Measurements from ENCODE around the gene CACTIN.

DNA sequence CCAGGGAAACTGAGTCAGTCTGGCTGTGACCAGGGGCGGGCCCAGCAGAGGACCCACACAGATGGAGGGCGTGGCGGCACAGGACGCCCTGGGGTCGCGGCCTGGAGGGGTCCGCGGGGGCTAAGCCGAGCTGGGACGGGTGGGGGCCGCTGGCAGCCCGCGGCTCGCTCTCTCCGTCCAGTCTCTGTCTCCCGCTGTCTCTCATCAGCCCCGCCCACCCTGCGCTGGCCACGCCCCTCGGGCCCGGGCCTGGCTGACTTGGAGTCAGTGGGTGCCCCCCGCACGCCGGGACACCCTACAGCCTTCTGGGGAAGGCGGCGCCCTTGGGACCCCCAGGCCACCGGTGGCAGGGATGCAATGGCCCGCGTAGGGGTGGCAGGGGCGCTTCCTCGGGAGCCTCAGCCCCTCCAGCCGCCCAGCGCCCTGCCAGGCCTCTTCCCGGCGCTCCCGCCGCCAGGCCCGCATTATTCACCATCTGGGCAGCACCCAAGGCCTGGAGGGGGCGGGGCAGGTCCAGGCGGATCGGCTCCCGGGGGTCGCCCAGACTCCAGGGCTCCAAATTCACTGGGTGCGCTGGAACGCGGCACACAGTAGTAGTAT is 19.8 kb downstream of the CACTIN start, which contains the start of gene TBXA2R:
- TF ChIP-seq, protein P1, sequence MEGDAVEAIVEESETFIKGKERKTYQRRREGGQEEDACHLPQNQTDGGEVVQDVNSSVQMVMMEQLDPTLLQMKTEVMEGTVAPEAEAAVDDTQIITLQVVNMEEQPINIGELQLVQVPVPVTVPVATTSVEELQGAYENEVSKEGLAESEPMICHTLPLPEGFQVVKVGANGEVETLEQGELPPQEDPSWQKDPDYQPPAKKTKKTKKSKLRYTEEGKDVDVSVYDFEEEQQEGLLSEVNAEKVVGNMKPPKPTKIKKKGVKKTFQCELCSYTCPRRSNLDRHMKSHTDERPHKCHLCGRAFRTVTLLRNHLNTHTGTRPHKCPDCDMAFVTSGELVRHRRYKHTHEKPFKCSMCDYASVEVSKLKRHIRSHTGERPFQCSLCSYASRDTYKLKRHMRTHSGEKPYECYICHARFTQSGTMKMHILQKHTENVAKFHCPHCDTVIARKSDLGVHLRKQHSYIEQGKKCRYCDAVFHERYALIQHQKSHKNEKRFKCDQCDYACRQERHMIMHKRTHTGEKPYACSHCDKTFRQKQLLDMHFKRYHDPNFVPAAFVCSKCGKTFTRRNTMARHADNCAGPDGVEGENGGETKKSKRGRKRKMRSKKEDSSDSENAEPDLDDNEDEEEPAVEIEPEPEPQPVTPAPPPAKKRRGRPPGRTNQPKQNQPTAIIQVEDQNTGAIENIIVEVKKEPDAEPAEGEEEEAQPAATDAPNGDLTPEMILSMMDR (conservative IDR thresholded peaks at IDR 0.05; ENCODE audit: low read depth, low read length), result no peak
- no peak for TF ChIP-seq EZH2 (IDR thresholded peaks at IDR 0.05; ENCODE audit: borderline replicate concordance, low read depth, low read length, poor library complexity, severe bottlenecking)

Data from A673 (cell line).